ENCODE results near the gene COX15. TPM values are rescaled to one million over a fixed set of nuclear protein-coding genes. Genes with fewer than 3 reads are reported as not detected.
A peak's percentile ranks its signal among the peaks of the same experiment; 100 is the strongest.
"Not testable (repeated sequence)": the region's sequence is repeated elsewhere in the genome, so short reads cannot be mapped to it uniquely, and the experiment has no call there.

Gene COX15
- 45.7 TPM for total RNA-seq

GRCh38 chr10:99732033-99732842, at the start of gene COX15, which contains the start of gene CUTC:
COX15 (minus strand) TSS chr10:99732127; CDS start chr10:99732049, 78 bp downstream.
CUTC (plus strand) TSS chr10:99732234; CDS start chr10:99732349, 115 bp downstream.
- DNase-seq: peak; percentile 99

GRCh38 chr10:99779335-99779734, 47.4 kb upstream of the COX15 start:
- DNase-seq: peak; percentile 5

GRCh38 chr10:99777918-99778714, 46.2 kb upstream of the COX15 start:
- DNase-seq: no peak

DNA sequence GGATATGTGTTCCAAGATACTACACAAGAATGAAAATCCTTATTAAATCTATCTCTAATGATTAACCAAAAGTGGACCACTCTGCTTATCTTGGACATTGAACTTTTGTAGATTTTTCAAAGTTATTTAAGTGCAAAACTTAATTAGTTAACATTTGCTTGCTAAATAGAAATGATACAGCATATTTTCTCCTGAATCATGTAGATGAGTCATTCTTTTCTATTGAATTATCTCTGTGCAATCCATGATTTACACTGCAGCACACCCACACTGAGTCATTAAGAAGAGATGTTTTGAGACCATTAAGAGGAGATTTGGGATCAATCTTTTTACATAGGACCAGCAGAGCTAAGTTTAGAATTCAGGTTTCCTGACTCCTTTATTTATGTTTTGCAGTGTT, 43.9 kb upstream of the COX15 start:
- no peak for DNase-seq

- DNase-seq: no peak
These were observed 38.6 kb upstream of the COX15 start for GRCh38 chr10:99770408-99771045.

GRCh38 chr10:99769706-99770105, 37.8 kb upstream of the COX15 start:
- DNase-seq: no peak

DNA sequence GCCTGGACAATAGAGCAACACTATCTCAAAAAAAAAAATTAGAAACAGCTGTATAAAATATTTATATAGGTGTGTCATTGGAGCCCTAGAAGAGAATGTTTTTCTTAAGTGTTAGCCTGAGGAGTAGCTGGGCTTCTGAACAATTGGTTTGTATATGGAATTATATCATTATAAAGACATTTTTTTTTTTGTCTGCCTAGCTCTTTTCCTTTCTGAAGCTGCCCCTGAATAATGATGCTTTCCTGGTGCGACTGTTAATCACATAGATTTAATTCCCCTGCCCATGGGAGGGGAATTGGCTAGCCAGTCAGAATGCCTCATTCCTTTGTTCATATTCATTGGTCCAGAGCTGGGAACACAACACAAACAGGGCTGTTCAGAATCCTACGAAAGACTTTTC, 36.6 kb upstream of the COX15 start:
- DNase-seq: no peak

GRCh38 chr10:99767901-99768300, 36.0 kb upstream of the COX15 start:
- no peak for DNase-seq

DNA sequence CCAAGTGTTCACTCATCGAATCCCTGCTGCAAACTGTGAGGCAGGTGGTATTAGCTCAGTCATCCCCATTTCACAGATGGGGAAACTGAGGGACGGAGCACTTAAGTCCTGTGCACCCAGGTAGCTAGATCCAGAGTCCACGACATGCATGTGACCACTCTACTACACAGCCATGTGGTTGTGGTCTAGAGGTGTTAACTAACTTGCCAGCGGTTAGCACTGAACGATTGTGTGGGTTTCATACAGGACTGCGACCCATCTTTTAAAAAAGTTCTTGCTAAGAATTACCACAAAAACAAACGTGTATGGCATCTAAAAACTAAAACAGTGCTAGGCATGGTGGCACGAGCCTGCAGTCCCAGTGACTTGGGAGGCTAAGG, 34.4 kb upstream of the COX15 start:
- DNase-seq: no peak

DNA sequence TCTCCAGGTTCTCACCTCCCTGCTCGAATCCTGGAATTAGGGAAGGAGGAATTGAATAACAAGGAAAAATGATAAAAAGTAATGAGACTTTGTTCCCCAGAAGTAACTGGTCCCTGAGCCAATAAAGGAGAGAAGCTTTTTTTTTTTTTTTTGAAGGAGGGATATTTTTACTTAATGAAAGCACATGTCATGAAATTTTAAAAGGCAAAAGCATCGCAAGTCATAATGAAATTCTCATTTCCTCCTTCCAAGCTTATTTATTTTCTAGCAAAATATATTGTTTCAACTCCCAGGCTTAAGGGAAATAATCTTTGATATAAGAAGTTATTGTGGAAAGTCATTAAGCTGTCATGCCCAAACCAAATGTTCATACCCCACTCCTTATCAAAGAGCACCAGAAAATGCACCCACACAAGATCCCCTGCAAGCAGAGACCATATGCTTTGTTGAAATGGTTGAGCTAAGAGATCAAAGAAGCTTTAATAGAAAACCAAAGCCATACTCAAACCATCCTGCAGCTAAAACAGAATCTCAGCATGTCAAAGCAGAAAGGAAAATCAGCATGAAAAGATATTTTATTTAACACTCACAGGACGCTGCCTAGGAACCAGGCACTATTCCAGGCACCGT, 33.9 kb upstream of the COX15 start:
- DNase-seq: no peak

GRCh38 chr10:99761365-99761764, 29.4 kb upstream of the COX15 start:
- no peak for DNase-seq

- no peak for DNase-seq
These were observed 28.4 kb upstream of the COX15 start for GRCh38 chr10:99760321-99760720.

GRCh38 chr10:99758211-99758891, 26.4 kb upstream of the COX15 start:
- no peak for DNase-seq

DNA sequence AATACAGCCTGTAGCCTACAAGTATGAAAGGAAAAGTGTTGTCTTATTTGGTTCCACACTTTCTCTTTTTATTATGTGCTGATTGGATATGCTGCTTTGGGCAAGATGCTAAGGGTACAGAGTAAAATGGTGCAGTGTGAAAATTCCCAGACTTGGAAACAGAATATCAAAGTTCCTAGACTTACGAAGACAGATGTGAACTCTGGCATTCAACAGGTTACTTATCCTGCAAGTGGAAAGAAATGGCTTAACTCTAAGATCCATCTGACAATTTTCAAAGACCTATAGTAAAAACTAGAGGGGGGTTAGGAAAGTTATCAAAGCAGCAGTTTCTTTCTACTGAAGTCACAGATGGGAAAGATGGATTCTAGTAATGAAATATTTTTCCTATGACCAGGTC, 24.2 kb upstream of the COX15 start:
- no peak for DNase-seq

- DNase-seq: no peak
These were observed 22.7 kb upstream of the COX15 start for GRCh38 chr10:99754670-99755069.

GRCh38 chr10:99750641-99751040, 18.7 kb upstream of the COX15 start:
- DNase-seq: no peak

- DNase-seq: no peak
These were observed 17.0 kb upstream of the COX15 start for GRCh38 chr10:99748823-99749451.

DNA sequence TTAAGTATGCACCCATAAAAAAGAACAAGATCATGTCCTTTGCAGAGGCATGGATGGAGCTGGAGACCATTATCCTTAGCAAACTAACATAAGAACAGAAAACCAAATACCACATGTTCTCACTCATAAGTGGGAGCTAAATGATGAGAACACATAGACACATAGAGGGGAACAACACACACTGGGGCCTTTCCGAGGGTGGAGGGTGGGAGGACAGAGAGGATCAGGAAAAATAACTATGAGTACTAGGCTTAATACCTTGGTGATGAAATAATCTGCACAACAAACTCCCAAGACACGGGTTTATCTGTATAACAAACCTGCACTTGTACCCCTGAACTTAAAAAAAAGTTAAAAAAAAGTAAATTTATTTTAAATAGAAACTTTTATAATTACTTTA, 14.2 kb upstream of the COX15 start:
- DNase-seq: not testable (repeated sequence)

GRCh38 chr10:99743841-99744240, 11.9 kb upstream of the COX15 start:
- no peak for DNase-seq

DNA sequence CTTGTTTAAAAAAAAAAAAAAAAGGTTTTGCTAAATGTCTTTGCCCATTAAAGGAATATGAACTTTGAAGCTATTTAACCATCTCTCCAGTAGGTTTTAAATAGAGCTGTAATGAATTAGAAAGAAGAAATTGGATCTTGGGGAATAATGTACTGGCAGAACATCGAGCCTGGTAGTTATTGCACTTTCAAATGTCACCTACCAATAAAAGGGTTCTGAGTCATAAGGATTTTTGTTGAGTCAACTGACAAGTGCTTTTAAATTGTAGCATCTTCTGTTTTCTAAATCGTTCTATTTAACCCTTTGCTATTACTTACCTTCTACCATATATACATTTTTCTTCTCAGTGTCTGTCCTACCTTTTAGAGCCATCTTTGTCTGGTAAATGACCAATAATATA, 10.8 kb upstream of the COX15 start:
- no peak for DNase-seq

- DNase-seq: no peak
These were observed 10.3 kb upstream of the COX15 start for GRCh38 chr10:99742254-99742653.
